Measurements from ENCODE around the gene CHST3.
"Not testable (repeated sequence)": the region's sequence is repeated elsewhere in the genome, so short reads cannot be mapped to it uniquely, and the experiment has no call there.

CHST3 gene

DNA sequence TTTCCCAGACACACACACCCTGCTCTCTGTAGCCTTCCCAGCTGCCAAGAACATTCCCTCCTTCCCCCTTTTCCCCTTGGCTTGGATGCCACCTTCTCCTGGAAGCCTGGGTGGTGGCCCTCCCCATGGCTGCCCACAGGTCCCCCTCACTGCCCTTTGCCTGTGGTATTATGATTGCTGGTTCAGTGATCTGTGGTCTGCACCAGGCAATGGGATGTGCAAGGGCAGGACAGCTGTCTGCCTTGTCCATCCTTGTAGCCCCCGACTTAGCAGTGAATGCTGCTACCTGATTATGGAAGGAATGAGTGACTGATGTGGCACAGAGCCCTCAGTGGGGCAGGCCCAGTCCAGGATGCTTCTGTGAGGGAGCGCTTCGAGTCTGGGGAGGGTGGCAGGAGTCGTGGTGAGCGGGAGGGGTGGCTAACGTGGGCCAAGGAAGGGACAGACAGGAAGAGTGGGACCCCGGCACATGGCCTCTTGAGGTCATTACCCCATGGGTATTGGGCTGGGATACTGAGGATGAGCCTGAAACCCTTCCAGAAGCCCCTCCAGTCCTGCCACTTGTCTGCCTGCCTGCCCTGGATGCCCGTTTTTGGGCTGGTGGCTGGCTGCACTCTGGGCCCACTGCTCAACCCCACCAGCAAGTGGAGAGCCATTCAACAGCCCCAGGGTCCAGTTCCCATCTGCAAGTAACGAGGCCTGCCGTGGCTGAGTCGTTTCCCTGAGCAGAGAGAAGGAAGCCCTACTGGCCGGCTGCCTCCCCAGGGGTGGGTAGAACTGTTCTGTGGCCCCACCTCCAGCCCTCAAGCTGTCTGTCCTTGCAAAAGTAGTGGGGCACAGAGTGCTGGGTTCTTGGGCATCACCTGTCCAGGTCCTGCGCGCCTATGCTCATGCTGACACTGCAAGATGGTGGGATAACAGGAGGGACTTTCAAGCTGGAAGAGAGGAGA, 8.8 kb downstream of the CHST3 start:
- no peak for DNase-seq (ENCODE audit: low read depth in 2 of 2)

DNA sequence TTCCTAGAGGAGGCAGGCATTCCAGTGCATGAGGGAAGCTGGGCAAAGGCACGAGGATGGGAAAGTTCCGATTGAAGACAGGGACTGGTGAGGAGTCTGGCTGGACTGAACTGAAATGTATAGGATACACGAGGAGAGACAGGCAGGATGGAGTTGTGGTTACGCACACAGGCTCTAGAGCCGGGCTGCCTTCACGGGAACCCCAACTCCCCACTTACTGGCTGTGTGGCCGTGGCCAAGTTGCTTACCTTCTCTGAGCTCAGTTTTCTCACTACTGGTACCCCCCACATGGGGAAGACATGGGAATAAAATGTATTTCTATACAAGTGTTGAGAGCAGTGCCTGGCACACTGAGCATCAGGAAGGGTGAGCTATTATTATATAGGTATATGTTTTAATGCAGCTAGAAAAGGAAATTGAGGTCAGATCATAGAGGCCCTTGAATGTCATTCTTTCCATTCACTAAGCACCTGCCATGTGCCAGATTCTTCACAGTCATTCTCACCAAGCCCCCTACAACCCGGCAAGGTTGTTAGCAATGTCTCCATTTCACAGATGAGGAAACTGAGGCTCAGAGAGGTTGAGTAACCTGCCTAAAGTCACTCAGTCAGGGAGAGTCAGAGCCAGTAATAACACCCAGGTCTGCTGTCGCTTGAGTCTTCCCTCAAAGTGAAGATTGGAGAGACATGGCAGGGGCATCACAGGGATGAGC, 9.7 kb downstream of the CHST3 start:
- no peak for DNase-seq (ENCODE audit: low read depth in 2 of 2)

DNA sequence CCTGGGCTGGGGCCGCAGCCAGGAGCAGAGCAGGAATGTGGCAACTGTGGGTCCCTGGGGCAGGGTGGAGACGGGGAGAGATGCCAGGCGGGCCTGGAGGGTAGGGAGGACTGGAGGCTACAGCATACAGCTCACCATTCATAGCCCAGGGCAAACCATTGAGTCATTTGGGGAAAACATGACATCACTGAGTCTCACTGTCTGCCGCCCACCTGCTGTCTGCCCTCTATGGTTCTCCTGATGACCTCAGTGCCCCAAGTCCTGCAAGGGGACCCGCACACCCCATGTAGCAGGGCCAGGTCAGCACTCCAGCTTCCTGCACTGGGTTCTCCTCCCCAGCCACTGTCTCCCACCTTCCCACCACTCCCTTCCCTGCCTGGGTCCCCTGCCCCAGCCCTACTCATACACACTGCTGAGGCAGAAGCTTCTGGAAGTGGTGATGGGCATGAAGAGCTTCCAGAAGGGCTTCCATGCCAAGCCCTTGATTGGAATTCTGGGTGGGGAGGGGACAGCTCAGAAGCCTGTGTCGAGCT, 10.4 kb downstream of the CHST3 start:
- DNase-seq (ENCODE audit: low read depth in 2 of 2): no peak

DNA sequence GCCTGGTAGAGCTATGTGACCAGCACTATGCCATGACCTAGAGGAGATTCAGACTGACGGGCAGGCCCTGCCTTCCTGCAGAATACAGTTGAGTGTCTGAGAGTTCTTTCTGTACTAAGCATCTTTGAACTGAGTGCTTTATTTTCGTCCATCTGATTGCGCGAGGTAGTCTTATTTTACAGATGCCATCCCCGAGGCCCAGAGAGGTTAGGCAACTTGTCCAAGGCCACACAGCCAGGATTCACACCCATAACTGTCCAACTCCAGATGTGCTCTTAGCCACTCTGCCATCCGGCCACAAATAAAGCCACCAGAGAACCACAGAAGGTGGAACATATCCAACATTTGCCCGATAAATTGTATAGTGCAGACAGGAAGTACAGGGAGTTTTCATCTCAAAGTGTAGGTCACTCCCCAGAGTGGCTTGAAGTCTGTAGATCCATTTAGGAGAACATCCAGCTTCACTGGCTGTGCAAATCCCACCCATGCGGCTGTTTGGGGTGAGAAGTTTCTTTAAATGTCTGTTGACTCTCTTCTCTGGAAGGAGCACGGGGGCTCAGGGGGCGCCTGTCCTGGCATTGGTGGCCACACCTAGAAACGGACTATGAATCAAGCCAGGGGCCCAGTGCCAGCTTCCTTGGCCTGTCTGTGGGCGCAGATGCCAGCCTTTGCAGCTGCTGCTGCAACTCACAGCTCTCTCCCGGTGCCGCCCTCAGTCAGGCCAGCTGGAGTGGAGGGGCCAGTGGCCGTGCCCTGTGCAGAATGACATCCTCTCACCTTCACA, 11.1 kb downstream of the CHST3 start:
- no peak for DNase-seq (ENCODE audit: low read depth in 2 of 2)

DNA sequence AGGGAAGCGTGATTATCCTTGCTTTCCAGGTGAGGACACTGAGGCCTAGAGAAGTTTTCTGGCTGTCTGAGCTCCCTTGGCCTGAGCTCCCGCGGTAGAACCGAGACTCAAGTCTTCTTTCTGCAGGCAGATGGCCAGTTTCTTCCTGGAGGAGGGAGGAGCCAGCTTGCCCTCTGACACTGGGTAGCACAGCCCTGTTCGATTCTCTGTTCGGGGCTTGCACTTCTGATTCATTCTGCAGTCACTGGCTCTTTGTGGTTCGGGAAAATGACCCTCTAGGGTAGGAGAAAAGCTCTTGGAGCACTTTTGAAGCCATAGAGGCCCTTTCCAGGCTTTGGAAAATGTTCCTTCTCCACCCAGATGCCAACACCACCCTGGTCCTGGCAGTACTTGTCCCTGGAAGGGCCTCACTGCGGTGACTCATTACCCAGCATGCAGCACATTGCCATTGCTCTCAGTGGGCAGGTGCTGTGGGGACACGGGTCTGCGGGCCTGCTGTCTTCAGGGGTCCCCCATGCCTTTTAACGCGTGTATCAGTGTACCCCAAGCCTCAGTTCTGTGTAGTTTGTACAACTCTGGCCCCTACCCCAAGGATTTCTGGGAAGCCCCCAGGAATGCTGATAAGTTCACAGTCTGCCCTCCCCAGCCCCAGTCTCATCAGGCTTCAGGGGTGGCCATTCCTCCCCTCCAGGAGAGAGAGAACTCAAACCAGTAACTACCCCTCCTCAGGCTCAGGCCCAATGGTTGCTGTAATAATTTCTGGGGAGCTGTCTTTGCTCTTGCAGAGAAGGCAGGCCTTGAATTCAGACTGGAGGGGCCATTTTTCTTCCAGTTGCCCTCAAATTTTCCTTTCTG, 11.9 kb downstream of the CHST3 start:
- no peak for DNase-seq (ENCODE audit: low read depth in 2 of 2)

DNA sequence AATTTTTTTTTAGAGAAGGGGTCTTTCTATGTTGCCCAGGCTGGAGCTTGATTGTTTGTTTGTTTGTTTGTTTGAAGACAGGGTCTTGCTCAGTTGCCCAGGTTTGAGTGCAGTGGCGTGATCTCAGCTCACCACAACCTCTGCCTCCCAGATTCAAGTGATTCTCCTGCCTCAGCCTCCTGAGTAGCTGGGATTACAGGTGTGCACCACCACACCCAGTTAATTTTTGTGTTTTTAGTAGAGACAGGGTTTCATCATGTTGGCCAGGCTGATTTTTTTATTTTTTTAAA, 13.4 kb downstream of the CHST3 start:
- DNase-seq (ENCODE audit: low read depth in 2 of 2): not testable (repeated sequence)

DNA sequence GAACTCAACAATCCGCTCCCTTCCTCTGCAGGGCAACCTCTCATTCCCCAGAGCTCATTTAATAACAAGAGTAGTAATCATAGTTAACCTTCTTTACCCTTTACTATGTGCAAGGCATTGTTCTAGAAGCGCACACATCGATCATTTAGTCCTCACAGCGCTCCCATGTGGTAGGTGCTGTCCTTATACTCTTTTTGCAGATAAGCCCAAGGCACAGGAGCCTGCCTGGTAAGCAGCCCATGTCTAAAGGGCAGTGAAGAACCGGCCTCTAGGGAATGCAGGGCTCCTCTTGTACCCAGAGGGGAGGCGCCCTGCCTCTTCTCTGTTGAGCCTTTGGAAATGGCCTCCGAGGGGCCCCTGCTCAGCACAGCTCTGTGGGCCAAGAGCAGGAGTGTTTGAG, 14.3 kb downstream of the CHST3 start:
- DNase-seq (ENCODE audit: low read depth in 2 of 2): no peak

DNA sequence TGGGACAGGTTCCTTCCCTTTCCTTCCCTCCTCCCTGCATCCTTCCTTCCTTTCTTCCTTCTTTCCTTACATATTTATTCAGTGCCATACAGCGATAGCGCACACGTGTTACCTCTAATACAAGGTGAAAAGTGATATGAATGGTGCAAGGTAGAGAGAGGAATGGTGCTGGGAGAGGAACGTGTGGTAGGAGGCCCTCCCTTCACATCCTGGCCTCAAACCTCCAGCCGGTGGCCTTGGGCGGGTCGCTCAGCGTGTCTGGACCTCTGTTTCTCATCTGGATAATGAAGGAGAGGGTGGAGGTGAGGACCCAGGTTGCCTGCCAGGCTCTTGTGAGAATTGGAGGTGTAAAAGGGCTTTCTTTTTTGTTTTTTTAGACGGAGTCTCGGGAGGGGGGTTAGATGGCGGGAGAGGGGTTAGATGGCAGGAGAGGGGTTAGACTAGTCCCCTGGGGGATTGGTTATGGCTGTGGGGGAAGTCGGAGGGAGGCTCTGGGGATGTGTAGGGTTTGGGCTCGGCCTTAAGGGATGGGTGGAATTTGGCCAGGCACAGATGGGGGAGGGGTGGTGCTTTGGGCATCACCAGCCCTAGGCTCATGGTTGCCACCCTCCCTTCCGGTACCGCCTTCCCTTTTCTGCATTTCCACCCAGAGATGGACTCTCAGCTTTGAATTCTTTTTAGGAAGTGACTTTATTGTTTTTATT, 14.9 kb downstream of the CHST3 start:
- no peak for DNase-seq (ENCODE audit: low read depth in 2 of 2)

DNA sequence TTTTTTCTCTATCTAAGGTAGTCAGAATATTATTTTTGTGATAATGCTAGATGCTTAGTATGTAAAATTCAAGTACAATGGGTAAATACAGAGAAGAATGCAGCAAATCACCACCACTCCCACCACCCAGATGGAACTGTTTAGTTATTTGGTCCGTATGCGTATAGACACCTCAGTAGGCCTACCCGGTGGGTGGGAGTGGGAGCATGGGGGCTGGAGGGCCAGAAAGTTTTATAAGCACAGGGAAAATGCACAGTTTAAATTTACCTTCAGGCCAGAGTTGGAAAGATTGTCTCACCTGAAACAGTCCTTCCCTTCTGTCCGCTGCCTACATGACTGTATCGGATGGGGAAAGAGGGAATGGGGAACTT, 15.5 kb downstream of the CHST3 start:
- DNase-seq (ENCODE audit: low read depth in 2 of 2): no peak

DNA sequence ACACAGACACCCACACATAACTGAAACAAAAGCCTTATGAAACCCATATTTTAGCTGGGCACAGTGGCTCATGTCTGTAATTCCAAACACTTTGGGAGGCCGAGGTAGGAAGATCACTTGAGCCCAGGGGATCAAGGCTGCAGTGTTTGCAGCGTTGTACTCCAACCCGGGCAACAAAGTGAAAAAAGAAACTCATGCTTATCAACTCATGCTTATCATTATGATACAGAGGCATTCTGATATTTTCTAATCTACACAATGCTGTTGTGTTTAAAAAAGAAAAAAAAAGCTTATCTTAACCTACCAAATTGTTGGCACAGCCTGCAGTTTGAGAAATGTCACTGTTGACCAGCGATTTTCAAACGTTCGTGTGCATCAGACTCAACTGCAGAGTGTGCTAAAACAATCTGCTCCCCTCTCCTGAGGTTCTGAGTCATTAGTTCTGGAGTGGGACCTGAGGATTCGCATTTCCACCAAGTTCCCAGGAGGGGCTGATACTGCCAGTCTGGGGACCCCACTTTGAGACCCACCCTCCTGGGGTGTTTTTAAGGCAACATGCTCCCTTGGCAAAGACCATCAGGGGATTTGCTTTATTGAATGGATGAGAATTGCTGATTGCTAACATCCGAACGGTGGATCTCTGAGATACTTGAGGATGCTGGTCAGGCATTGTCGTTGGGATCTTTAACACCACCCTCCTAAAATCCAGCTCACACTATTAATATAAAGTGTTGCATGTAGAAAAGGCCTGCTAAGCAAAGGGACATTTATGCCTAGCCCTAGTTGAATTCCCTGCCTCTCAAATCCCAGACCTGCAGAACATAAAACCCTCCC, 16.2 kb downstream of the CHST3 start:
- DNase-seq (ENCODE audit: low read depth in 2 of 2): no peak

DNA sequence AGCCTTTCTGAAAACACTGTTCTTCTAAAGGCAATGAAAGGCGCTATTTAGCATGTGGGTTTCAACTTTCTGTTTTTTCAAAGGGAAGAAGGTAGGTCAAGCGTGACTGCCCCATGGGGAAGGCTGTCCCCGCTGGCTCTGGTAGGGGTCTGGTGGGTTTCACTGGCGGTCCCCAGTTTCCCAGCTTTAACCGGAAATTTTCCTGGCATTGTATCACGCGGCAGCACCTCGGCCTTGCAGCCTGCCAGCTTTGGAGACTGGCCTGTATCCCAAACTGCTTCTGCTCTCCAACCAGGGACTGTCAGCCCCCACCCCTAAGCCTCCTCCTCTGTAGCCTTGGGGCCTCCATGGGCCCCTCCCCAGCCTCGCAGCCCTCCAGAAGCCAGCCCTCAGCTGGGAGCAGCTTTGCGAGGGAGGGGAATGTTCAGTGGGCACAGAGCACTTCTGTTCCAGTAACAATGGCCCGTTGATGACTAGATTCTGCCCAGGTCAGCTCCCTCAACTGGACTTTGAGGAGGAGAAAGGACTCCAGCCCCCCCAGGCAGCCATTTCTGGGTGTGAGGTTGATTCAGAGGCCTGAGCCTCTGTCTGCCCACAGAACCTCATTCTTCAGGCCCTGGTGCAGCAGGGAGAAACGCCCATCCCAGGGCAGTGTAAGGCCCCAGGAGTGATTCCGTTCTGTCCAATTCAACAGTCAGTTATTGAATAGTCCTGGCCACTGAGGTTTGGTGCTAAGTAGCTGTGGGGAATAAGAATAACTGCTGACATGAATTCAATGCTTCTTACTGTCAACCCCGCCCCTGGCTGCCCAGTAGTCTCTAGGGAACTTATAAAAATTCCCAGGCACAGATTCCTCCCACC, 17.1 kb downstream of the CHST3 start:
- DNase-seq (ENCODE audit: low read depth in 2 of 2): no peak

DNA sequence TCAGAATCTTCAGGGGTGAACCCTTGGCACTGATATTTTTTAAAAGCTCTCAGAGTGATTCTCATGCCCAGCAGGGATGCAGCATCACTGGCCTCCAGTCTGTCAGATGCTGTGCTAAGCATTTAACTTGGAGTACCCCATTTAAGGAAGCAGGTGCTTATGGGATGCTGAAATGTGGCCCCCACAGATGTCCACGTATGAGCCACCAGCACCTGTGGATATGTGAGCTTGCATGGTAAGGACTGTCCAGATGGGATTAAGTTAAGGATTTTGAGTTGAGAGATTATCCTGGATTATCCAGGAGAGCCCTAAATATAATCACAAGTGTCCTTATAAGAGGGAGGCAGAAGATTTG, 17.7 kb downstream of the CHST3 start:
- no peak for DNase-seq (ENCODE audit: low read depth in 2 of 2)

DNA sequence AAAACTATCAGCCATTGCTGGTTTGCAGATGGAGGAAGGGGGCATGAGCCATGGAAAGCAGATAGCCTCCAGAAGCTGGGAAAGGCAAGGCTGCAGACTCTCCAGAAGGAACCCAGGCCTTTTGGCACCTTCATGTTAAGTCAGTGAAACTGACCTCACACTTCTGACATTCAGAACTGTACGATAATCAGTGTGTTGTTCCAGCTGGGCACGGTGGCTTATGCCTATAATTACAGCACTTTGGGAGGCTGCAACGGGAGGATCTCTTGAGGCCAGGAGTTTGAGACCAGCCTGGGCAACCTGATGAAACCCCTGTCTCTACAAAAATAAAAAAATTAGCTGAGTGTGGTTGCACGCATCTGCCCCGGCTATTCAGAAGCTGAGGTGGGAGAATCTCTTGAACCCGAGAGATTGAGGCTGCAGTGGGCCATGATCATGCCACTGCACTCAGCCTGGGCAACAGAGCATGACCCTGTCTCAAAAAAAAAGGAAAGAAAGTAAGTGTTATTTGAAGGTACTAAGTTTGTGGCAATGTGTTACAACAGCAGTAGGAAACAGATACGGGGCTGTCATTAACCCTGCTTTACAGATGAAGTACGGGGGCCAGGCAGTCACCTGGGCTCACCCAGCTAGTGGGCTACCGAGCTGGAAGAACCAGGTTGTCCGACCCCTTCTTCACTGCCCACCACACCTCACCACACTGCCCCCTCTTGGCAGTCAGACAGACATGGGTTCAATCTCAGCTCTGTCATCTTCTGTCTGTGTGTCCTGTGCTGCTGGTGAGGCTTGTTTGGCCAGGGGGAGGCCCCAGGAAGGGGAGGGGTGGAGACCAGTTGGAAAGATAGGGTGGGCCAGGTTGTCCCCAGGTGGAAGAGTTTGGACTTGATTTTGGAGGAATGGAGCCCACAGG, 18.3 kb downstream of the CHST3 start:
- no peak for DNase-seq (ENCODE audit: low read depth in 2 of 2)

DNA sequence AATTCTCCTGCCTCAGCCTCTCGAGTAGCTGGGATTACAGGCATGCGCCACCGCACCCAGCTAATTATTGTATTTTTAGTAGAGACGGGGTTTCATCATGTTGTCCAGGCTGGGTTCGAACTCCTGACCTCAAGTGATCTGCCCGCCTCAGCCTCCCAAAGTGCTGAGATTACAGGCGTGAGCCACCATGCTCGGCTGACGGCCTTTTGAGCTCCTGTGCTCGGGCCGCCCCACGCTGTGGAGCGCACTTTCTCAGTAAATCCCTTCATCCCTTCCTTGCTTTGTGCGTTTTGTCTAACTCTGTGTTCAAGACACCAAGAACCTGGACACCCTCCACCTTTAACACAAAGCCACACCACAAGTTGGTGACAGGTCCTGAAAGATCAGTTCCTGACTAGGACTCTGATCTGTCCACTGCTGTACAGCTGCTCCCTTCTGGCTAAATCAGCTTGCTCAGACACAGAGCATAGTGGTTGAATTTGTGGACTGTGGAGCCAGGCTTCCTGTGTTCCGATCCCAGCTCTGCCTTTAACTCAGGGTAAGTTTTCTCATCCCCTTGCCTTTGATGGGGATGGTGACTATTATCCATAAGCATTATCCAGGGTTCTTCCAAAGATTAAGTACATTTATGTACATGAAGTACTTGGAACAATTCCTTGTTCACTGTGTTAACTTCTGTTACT, 20.1 kb downstream of the CHST3 start:
- no peak for DNase-seq (ENCODE audit: low read depth in 2 of 2)

DNA sequence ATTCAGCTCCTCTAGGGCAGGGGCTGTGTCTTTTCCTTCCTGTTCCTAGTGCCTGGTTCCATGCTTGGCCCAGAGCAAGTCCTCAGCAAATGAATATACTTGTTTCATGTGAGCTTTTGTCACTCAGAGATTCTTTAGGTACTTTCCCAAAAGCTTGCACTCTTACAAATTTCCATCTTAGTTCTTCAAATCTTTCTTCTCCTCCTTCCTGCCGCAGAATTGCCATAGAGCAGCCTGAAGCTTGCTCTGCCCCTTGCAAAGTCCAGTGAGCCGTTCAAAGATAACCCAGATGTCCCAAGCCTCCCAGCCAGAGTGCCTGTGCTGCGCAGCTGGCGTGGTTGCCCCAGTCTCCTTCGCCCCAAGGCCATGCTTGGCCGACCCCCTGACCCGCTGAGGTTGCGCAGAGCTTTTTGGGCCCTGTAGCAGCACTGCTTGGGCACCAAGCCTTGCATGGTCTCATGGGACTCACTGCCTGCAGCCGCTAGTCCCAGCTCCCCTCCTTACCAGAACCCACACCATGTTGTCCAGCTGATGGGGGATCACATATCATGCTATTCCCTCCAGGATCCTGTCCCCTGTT, 20.7 kb downstream of the CHST3 start:
- no peak for DNase-seq (ENCODE audit: low read depth in 2 of 2)

DNA sequence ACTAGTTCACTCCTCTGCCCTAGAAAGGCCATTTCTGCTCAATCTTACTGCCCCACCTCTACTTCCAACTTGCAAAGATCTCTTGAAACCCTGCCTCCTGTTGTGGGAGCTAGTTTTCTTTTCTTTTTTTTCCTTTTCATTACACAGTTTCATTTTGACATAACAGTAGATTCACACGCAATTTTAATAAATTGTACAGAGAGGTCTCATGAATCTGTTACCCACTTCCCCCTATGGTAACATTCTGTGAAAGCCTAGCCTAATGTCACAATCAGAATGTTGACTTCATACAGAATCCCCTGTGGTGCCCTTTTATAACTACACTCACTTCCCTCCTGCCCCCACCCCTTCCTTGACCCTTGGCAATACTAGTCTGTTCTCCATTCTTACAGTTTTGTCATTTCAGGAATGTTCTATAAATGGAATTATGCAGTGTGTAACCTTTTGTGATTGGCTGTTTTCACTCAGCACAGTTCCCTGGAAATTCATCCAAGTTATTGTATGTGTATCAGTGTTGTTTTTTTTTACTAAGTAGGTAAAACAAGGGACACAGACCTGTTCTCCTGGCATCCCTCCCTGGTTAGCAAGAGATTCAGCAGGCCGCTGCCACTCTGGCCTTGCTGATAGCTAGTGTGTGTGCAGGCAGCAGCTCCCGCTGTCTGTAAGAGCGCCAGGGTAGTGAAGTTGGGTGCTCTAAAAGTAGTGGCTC, 21.5 kb downstream of the CHST3 start:
- DNase-seq (ENCODE audit: low read depth in 2 of 2): no peak
